Measurements from ENCODE around the gene GABARAP.

GRCh38 chr17:7249214-7249613 lies 7.0 kb upstream of the GABARAP start:
- TF ChIP-seq EZH2phosphoT487 (IDR thresholded peaks at IDR 0.05; ENCODE audit: insufficient read depth, low read depth) (no peak), EZH2 (IDR thresholded peaks at IDR 0.05; ENCODE audit: insufficient read depth, poor library complexity, severe bottlenecking) (no peak)
